ENCODE data around the gene KCTD13. TPM values are rescaled to one million over a fixed set of nuclear protein-coding genes. Genes with fewer than 3 reads are reported as not detected.
"Not testable (repeated sequence)": the region's sequence is repeated elsewhere in the genome, so short reads cannot be mapped to it uniquely, and the experiment has no call there.

The KCTD13 gene
- polyA plus RNA-seq, 1 donor = 30.4 TPM

DNA sequence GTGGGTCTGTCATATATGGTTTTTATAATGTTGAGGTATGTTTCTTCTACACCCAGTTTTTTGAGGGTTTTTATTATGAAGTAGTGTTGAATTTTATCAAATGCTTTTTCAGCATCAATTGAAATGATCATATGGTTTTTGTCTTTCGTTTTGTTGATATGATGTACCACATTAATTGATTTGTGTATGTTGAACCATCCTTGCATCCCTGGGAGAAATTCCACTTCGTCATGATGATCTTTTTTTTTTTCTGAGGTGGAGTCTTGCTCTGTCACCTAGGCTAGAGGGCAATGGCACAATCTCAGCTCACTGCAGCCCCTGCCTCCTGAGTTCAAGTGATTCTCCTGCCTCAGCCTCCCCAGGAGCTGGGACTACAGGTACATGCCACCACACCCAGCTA is 21.9 kb upstream of the KCTD13 start:
- Histone ChIP-seq H3K9me3 (ENCODE audit: control insufficient read depth, low read depth, low read length) (no peaks in the 10 kb centered on the region), H3K4me3 (ENCODE audit: low read length) (no peak overlapping the region), H3K27ac (ENCODE audit: low read length) (no peak overlapping the region), H3K36me3 (ENCODE audit: control insufficient read depth, insufficient read depth, low read length) (no peaks in the 10 kb centered on the region), H3K27me3 (ENCODE audit: control insufficient read depth, insufficient read depth, low read length) (no peaks in the 10 kb centered on the region), H3K4me1 (ENCODE audit: control insufficient read depth, insufficient read depth, low read length) (peaks cover 29% of the 10 kb centered on the region)
- no peak for DNase-seq
- WGBS (ENCODE audit: insufficient coverage, low lambda C conversion rate) = 78% methylated on average over 1 of the region's 2 CpGs

DNA sequence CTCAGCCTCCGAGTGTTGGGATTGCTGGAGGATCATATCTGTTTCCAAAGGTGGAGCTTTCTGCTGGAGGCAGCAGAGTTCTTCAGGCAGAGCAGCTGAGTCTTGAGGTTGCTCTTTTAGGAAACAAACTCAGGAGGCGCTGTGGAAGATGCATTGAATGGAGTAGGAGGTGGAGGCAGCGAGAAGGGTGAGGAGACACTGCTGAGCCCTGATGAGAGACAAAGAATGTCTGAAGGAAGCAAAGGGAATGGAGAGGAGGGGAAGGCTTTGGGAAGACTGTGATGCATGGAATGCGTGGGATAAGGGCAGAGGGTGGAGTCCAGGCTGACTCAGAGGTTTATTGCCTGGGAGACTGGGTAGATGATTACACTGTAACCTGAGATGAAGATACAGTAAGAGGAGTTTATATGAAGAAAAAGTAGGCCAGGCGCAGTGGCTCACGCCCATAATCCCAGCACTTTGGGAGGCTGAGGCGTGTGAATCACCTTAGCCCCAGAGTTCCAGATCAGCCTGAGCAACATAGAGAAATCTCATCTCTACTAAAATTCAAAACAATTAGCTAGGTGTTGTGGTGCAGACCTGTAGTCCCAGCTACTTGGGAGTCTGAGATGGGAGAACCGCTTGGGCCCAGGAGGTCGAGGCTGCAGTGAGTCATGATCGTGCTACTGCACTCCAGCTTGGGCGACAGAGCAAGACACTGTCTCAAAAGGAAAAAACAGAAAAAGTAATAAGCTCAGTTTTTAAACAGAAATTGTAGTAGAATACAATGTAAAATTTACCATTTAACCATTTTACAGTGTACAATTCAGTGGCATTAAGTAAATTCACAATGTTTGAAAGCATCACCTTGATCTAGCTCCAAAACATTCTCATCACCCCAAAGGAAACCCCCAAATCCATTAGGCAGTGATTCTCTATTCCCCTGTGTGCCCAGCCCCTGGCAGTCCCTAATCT is 18.1 kb upstream of the KCTD13 start:
- 8% methylated on average over 2 of the region's 11 CpGs for WGBS (ENCODE audit: insufficient coverage, low lambda C conversion rate)
- Histone ChIP-seq H3K27ac (ENCODE audit: low read length) (peak overlapping the region; percentile 84), H3K27me3 (ENCODE audit: control insufficient read depth, insufficient read depth, low read length) (no peaks in the 10 kb centered on the region), H3K36me3 (ENCODE audit: control insufficient read depth, insufficient read depth, low read length) (no peaks in the 10 kb centered on the region), H3K4me3 (ENCODE audit: low read length) (no peak overlapping the region), H3K9me3 (ENCODE audit: control insufficient read depth, low read depth, low read length) (no peaks in the 10 kb centered on the region), H3K4me1 (ENCODE audit: control insufficient read depth, insufficient read depth, low read length) (peaks cover 24% of the 10 kb centered on the region)
- DNase-seq = peak; percentile 94 to 98

DNA sequence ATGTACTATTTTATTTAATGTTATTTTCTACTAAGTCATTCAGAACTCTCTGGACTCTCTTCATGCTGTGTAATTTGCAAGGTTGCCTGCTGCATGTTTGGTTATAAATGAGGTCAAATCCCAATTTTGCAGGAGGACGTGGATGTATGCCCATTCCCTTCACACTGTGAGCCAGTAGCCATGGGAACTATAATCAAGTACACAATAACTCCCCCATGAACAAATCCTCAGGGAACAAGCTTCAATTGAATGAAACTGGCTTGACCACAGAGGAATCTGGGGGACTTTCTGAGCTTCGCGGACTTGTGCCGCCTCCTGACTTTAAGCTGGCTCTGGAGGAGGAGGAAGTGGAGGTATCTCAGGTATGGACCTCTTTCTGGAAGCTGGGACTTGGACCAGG is 14.6 kb upstream of the KCTD13 start:
- H3K4me1 ChIP-seq (ENCODE audit: control insufficient read depth, insufficient read depth, low read length) = peaks cover 24% of the 10 kb centered on the region
- no peaks in the 10 kb centered on the region for H3K36me3 ChIP-seq (ENCODE audit: control insufficient read depth, insufficient read depth, low read length)
- H3K27ac ChIP-seq (ENCODE audit: low read length) = no peak overlapping the region
- no CpG with 5 or more reads among the region's 4 CpGs for WGBS (ENCODE audit: insufficient coverage, low lambda C conversion rate)
- H3K4me3 ChIP-seq (ENCODE audit: low read length) = no peak overlapping the region
- H3K9me3 ChIP-seq (ENCODE audit: control insufficient read depth, low read depth, low read length) = no peaks in the 10 kb centered on the region
- H3K27me3 ChIP-seq (ENCODE audit: control insufficient read depth, insufficient read depth, low read length) = no peaks in the 10 kb centered on the region
- no peak for DNase-seq

DNA sequence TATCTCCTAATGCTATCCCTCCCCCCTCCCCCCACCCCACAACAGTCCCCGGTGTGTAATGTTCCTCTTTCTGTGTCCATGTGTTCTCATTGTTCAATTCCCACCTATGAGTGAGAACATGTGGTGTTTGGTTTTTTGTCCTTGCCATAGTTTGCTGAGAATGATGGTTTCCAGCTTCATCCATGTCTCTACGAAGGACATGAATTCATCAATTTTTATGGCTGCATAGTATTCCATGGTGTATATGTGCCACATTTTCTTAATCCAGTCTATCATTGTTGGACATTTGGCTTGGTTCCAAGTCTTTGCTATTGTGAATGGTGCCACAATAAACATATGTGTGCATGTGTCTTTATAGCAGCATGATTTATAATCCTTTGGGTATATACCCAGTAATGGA is 5.7 kb upstream of the KCTD13 start:
- H3K4me1 ChIP-seq (ENCODE audit: control insufficient read depth, insufficient read depth, low read length) = peaks cover 11% of the 10 kb centered on the region
- not testable (repeated sequence) for DNase-seq; H3K27me3 ChIP-seq (ENCODE audit: control insufficient read depth, insufficient read depth, low read length); H3K27ac ChIP-seq (ENCODE audit: low read length); H3K36me3 ChIP-seq (ENCODE audit: control insufficient read depth, insufficient read depth, low read length); H3K9me3 ChIP-seq (ENCODE audit: control insufficient read depth, low read depth, low read length); H3K4me3 ChIP-seq (ENCODE audit: low read length)
- no CpG with 5 or more reads among the region's 2 CpGs for WGBS (ENCODE audit: insufficient coverage, low lambda C conversion rate)

DNA sequence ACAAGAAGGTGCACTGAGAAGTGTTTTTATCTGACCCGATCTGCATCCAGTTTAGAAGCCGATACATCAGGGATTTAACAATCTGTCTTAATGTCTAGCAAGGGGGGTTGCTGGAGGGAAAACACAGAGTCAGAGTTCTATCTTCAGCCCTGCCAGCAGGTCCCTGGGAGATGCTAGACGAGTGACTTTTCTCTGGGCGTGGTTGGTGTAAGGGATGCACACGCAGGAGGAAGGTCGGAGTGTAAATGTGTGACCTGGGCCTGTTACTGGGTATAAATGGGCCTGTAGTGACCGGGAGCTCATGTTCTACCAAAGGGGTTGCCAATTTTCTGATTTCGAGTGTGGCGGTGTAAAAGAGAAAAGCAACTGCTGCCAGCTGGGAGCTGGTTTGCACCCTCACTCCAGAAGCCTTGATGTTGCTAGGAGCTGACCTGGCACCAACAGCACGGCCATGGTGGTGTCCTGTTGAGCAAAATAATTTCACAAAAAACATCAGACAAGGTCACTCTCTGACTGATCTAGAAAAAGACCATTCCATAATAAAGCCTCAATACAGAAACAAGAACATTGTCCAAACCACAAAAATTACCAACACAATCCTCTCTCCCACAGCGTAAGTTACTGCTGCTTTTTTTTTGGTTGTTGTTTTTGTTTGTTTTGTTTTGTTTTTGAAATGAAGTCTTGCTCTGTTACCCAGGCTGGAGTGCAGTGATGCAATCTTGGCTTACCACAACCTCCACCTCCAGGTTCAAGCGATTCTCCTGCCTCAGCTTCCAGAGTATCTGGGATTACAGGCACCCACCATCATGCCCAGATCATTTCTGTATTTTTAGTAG is 1.3 kb upstream of the KCTD13 start:
- peak in 1 of 2 donors; percentile 12 for DNase-seq
- H3K4me1 ChIP-seq (ENCODE audit: control insufficient read depth, insufficient read depth, low read length) = peaks cover 18% of the 10 kb centered on the region
- peak overlapping the region; percentile 90 for H3K4me3 ChIP-seq (ENCODE audit: low read length)
- WGBS (ENCODE audit: insufficient coverage, low lambda C conversion rate) = 100% methylated on average over 1 of the region's 12 CpGs
- peak overlapping the region; percentile 98 for H3K27ac ChIP-seq (ENCODE audit: low read length)
- H3K36me3 ChIP-seq (ENCODE audit: control insufficient read depth, insufficient read depth, low read length) = peaks cover 8% of the 10 kb centered on the region
- H3K9me3 ChIP-seq (ENCODE audit: control insufficient read depth, low read depth, low read length) = no peaks in the 10 kb centered on the region
- no peaks in the 10 kb centered on the region for H3K27me3 ChIP-seq (ENCODE audit: control insufficient read depth, insufficient read depth, low read length)

DNA sequence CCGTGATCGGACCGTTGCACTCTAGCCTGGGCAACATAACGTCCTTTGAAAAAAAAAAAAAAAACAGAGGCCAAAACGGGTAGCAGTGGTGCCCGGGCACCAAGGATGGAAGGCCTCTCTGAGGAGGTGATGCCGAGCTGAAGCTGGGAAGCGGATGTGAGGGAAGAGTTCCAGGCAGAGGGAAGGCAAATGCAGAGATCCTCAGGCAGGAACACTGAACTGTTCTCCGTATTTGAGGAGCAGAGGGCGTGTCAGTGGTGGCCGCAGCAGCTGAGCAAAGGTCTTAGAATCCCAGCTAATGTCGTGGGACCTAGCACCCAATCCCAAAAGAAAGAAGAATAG is 656 bp upstream of the KCTD13 start:
- no peaks in the 10 kb centered on the region for H3K9me3 ChIP-seq (ENCODE audit: control insufficient read depth, low read depth, low read length)
- DNase-seq = peak; percentile 42 to 75
- H3K27me3 ChIP-seq (ENCODE audit: control insufficient read depth, insufficient read depth, low read length) = no peaks in the 10 kb centered on the region
- peaks cover 12% of the 10 kb centered on the region for H3K36me3 ChIP-seq (ENCODE audit: control insufficient read depth, insufficient read depth, low read length)
- peak overlapping the region; percentile 98 for H3K27ac ChIP-seq (ENCODE audit: low read length)
- H3K4me3 ChIP-seq (ENCODE audit: low read length) = peak overlapping the region; percentile 90
- peaks cover 18% of the 10 kb centered on the region for H3K4me1 ChIP-seq (ENCODE audit: control insufficient read depth, insufficient read depth, low read length)
- no CpG with 5 or more reads among the region's 12 CpGs for WGBS (ENCODE audit: insufficient coverage, low lambda C conversion rate)

DNA sequence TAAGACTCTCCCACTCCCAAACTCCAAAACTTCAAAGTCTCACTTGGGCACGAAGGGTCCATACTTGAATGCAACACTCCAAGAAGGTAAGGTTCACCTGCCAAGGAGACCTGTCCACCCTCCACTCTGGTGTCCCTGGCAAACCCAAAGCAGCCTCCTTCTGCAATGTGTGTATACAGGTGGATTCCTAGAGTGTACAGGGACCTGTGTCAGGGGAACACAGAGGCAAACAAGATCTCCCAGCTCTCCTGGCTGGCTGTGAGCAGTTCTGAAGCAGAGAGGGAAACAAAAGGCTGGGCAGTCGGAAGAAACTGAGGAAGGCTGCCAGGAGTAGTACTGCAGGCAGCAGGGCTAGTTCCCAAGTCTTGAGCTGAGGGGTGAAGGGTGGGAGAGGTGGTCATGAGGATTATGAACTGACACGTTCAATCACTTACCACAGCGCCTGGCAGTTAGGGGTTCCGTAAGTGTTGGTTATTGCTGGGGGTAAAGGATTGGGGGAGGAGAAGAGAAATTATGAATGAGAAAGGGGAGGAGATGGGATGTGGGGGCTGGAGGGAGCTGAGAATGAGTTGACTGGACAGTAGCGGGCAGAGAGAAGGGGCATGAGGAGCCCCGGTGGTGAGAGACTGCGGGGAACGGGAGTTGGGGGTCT is 795 bp downstream of the KCTD13 start:
- H3K4me3 ChIP-seq (ENCODE audit: low read length) = peak overlapping the region; percentile 90
- H3K27ac ChIP-seq (ENCODE audit: low read length) = no peak overlapping the region
- no peaks in the 10 kb centered on the region for H3K27me3 ChIP-seq (ENCODE audit: control insufficient read depth, insufficient read depth, low read length)
- H3K9me3 ChIP-seq (ENCODE audit: control insufficient read depth, low read depth, low read length) = no peaks in the 10 kb centered on the region
- no CpG with 5 or more reads among the region's 9 CpGs for WGBS (ENCODE audit: insufficient coverage, low lambda C conversion rate)
- peaks cover 18% of the 10 kb centered on the region for H3K4me1 ChIP-seq (ENCODE audit: control insufficient read depth, insufficient read depth, low read length)
- peaks cover 23% of the 10 kb centered on the region for H3K36me3 ChIP-seq (ENCODE audit: control insufficient read depth, insufficient read depth, low read length)
- DNase-seq = peak in 1 of 2 donors; percentile 17

DNA sequence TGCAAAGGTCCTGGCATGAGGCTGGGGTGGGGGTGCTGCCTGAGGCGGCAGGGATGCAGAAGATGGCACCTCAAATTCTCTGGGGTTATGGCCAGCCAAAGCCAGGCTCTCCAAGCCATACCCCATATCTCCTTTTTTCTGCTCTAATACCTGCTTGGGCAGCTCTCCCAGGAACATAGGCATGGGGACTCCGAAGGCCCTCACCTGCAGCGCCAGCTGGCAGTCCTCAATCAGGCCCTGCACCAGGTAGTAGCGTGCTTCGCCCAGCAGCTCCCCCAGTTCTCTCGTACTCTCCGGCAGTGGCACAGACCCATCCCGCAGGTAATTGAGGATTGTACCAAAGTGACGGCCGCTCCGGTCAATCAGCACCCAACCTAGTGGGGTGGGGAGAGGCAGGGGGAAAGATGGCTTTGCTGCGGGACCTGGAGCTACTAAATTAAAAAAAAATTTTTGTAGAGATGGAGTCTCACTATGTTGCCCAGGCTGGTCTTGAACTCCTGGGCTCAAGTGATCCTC is 3.0 kb downstream of the KCTD13 start:
- Histone ChIP-seq H3K9me3 (ENCODE audit: control insufficient read depth, low read depth, low read length) (no peaks in the 10 kb centered on the region), H3K27ac (ENCODE audit: low read length) (no peak overlapping the region), H3K4me3 (ENCODE audit: low read length) (no peak overlapping the region), H3K27me3 (ENCODE audit: control insufficient read depth, insufficient read depth, low read length) (no peaks in the 10 kb centered on the region), H3K4me1 (ENCODE audit: control insufficient read depth, insufficient read depth, low read length) (peaks cover 18% of the 10 kb centered on the region), H3K36me3 (ENCODE audit: control insufficient read depth, insufficient read depth, low read length) (peaks cover 33% of the 10 kb centered on the region)
- no CpG with 5 or more reads among the region's 12 CpGs for WGBS (ENCODE audit: insufficient coverage, low lambda C conversion rate)
- DNase-seq = no peak

DNA sequence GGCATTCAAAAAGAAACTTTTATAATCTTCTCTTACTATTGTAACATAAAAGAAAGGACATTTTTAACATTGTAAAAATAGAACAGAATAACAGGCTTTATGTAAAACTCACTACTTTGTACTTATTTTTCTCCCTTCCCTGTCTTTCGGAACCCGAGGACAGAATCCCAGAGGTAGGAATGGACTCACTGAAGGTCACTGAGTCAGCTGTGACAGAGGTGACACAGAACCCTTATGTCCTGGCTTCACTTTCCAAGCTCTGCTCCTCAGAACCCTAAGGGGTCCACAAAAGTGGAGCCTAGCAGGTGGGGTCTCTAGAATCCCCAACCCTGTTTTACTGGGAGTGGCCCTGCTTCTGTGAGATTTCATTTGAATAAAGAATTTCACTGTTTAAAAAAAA is 3.7 kb downstream of the KCTD13 start:
- H3K27ac ChIP-seq (ENCODE audit: low read length) = no peak overlapping the region
- WGBS (ENCODE audit: insufficient coverage, low lambda C conversion rate) = no CpG with 5 or more reads among the region's 2 CpGs
- peaks cover 33% of the 10 kb centered on the region for H3K36me3 ChIP-seq (ENCODE audit: control insufficient read depth, insufficient read depth, low read length)
- H3K27me3 ChIP-seq (ENCODE audit: control insufficient read depth, insufficient read depth, low read length) = no peaks in the 10 kb centered on the region
- H3K9me3 ChIP-seq (ENCODE audit: control insufficient read depth, low read depth, low read length) = no peaks in the 10 kb centered on the region
- no peak for DNase-seq
- H3K4me1 ChIP-seq (ENCODE audit: control insufficient read depth, insufficient read depth, low read length) = peaks cover 13% of the 10 kb centered on the region
- no peak overlapping the region for H3K4me3 ChIP-seq (ENCODE audit: low read length)

DNA sequence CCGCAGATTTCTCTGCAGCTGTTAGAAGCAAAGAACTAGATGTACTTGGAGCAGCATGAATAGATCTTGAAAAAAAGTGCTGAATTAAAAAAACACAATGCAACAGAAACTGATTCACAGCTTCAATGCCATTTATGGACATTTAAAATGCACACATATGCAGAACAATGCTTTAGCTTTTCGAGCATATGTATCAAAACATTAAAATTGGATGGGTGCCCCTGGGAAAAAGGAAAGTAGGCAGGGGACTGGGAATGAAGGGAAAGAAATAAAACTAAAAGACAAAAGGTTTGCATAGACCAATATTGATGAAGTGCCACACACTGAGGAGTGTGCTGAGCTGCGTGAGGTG is 5.0 kb downstream of the KCTD13 start:
- Histone ChIP-seq H3K36me3 (ENCODE audit: control insufficient read depth, insufficient read depth, low read length) (peaks cover 36% of the 10 kb centered on the region), H3K27ac (ENCODE audit: low read length) (no peak overlapping the region), H3K4me3 (ENCODE audit: low read length) (no peak overlapping the region), H3K9me3 (ENCODE audit: control insufficient read depth, low read depth, low read length) (no peaks in the 10 kb centered on the region), H3K4me1 (ENCODE audit: control insufficient read depth, insufficient read depth, low read length) (peaks cover 5% of the 10 kb centered on the region), H3K27me3 (ENCODE audit: control insufficient read depth, insufficient read depth, low read length) (no peaks in the 10 kb centered on the region)
- no peak for DNase-seq
- WGBS (ENCODE audit: insufficient coverage, low lambda C conversion rate) = 100% methylated on average over 1 of the region's 3 CpGs

Measured in large intestine (tissue), 3 donors.